GM23248 (cell line): Measurements from ENCODE around the gene TAS2R38. TPM values are rescaled to one million over a fixed set of nuclear protein-coding genes. Genes with fewer than 3 reads are reported as not detected.

Experiments
- DNase-seq: peaks from one replicate; pipeline ENCODE4 v3.0.0-alpha.2; 2015
- H2AFZ ChIP-seq: fragments of 200-600 bp; sonication (generic); 2 replicates; pipeline ENCODE4 v1.6.1; 2016; ENCODE audit warnings: antibody characterized with exemption
- H3F3A ChIP-seq: fragments of 200-600 bp; sonication (generic); 2 replicates; pipeline ENCODE4 v1.6.1; 2016; ENCODE audit warnings: mild to moderate bottlenecking, antibody characterized with exemption, mixed run types; ENCODE audit not compliant: insufficient read depth
- H3K27ac ChIP-seq: fragments of 200-600 bp; sonication (generic); 2 replicates; pipeline ENCODE4 v1.5.1; 2016; ENCODE audit warnings: mild to moderate bottlenecking
- H3K27me3 ChIP-seq: fragments of 200-600 bp; sonication (generic); replicated peaks from 2 replicates; pipeline ENCODE4 v1.6.1; 2016; ENCODE audit warnings: mild to moderate bottlenecking; ENCODE audit not compliant: insufficient read depth
- H3K36me3 ChIP-seq: fragments of 200-600 bp; sonication (generic); 2 replicates; pipeline ENCODE4 v1.6.1; 2016; ENCODE audit warnings: low read depth, mild to moderate bottlenecking
- H3K4me1 ChIP-seq: fragments of 200-600 bp; sonication (generic); 2 replicates; pipeline ENCODE4 v1.6.1; 2016; ENCODE audit warnings: mild to moderate bottlenecking; ENCODE audit not compliant: insufficient read depth
- H3K4me2 ChIP-seq: fragments of 200-600 bp; sonication (generic); one replicate; pipeline ENCODE4 v1.6.1; 2016; ENCODE audit warnings: mild to moderate bottlenecking; ENCODE audit not compliant: unreplicated experiment
- H3K4me3 ChIP-seq: fragments of 200-600 bp; sonication (generic); 2 replicates; pipeline ENCODE4 v1.5.1; 2016; ENCODE audit warnings: mild to moderate bottlenecking
- H3K79me2 ChIP-seq: fragments of 200-600 bp; sonication (generic); 2 replicates; pipeline ENCODE4 v1.6.1; 2016; ENCODE audit warnings: mild to moderate bottlenecking; ENCODE audit not compliant: insufficient read depth
- H3K9ac ChIP-seq: fragments of 200-600 bp; sonication (generic); 2 replicates; pipeline ENCODE4 v1.6.1; 2016; ENCODE audit warnings: mild to moderate bottlenecking
- H3K9me2 ChIP-seq: fragments of 200-600 bp; sonication (generic); 2 replicates; pipeline ENCODE4 v1.6.1; 2016; ENCODE audit warnings: mixed run types, mild to moderate bottlenecking, moderate library complexity; ENCODE audit not compliant: insufficient read depth
- H3K9me3 ChIP-seq: fragments of 200-600 bp; sonication (generic); one replicate; pipeline ENCODE4 v1.6.1; 2017; ENCODE audit warnings: low read depth
- H4K20me1 ChIP-seq: fragments of 200-600 bp; sonication (generic); 2 replicates; pipeline ENCODE4 v1.6.0; 2016; ENCODE audit not compliant: insufficient read depth
- EZH2 ChIP-seq: fragments of 200-600 bp; sonication (generic); IDR thresholded peaks from 2 replicates; pipeline ENCODE4 v1.6.1; 2018; ENCODE audit warnings: antibody characterized with exemption, mild to moderate bottlenecking; ENCODE audit not compliant: insufficient read depth, poor library complexity, severe bottlenecking
- EZH2phosphoT487 ChIP-seq: fragments of 200-600 bp; sonication (generic); IDR thresholded peaks from 2 replicates; pipeline ENCODE4 v1.6.1; 2018; ENCODE audit warnings: antibody characterized with exemption, moderate library complexity, mild to moderate bottlenecking, low read depth; ENCODE audit not compliant: insufficient read depth
- WGBS, 2 experiments: methylation state at CpG; one replicate each; pipeline ENCODE4 v1.1.6; 2015 to 2017; ENCODE audit warnings: low lambda C conversion rate in 2 of 2, low coverage in 1 of 2; ENCODE audit errors: missing lambda C conversion rate in 2 of 2; 5-methylcytosine and 5-hydroxymethylcytosine counted together
- in situ Hi-C: fragments of 300-500 bp; cut with MboI; formaldehyde crosslinking; loops from 2 replicates; pipeline ENCODE4 v1.15.0; 2020
- polyA plus RNA-seq: library from polyadenylated mRNA; unstranded; fragments of >200 nt; fragmentation: Nextera tagmentation; extraction: Ambion mirVana; gene quantifications from 2 replicates; pipeline ENCODE4 v1.2.1, GENCODE V29; 2016
- total RNA-seq: library from RNA; depleted of rRNA; stranded (reverse); fragments of >200 nt; shearing (Covaris generic); gene quantifications from 2 replicates; pipeline ENCODE4 v1.2.3, GENCODE V29; 2014

TAS2R38 gene
- total and polyA plus RNA-seq, 2 experiments from 2014 or later: not detected

- no peak overlapping the region for H3K4me3 ChIP-seq
- no peaks in the 10 kb centered on the region for H3K36me3 ChIP-seq
- no peak overlapping the region for H2AFZ ChIP-seq
- no peaks in the 10 kb centered on the region for H3K79me2 ChIP-seq
- no peaks in the 10 kb centered on the region for H3K9me3 ChIP-seq
- H3K27me3 ChIP-seq: no peaks in the 10 kb centered on the region
- H3K27ac ChIP-seq: no peak overlapping the region
- no peaks in the 10 kb centered on the region for H3K9me2 ChIP-seq
- no peak overlapping the region for H3K9ac ChIP-seq
- H3F3A ChIP-seq: no peaks in the 10 kb centered on the region
- H3K4me1 ChIP-seq: peaks cover 7% of the 10 kb centered on the region
- no peak overlapping the region for H3K4me2 ChIP-seq
- no peak for TF ChIP-seq EZH2phosphoT487
- TF ChIP-seq EZH2: no peak
- no peak for DNase-seq
- in situ Hi-C loops: no loop called here
- 39 to 47% methylated on average over 3 of the region's 3 CpGs for WGBS, 2 experiments
- no peaks in the 10 kb centered on the region for H4K20me1 ChIP-seq
These were observed 37.5 kb upstream of the TAS2R38 start for GRCh38 chr7:142010952-142011548.

- H2AFZ ChIP-seq: no peak overlapping the region
- H3K27ac ChIP-seq: no peak overlapping the region
- H3K9ac ChIP-seq: no peak overlapping the region
- TF ChIP-seq EZH2phosphoT487 (no peak), EZH2 (no peak)
- no peaks in the 10 kb centered on the region for H3K9me3 ChIP-seq
- WGBS, 2 experiments: 13 to 23% methylated on average over 1 of the region's 1 CpG
- no peak for DNase-seq
- H3K9me2 ChIP-seq: no peaks in the 10 kb centered on the region
- no peaks in the 10 kb centered on the region for H3F3A ChIP-seq
- H3K36me3 ChIP-seq: no peaks in the 10 kb centered on the region
- no peaks in the 10 kb centered on the region for H3K79me2 ChIP-seq
- H3K4me1 ChIP-seq: peaks cover 7% of the 10 kb centered on the region
- in situ Hi-C loops: no loop called here
- no peaks in the 10 kb centered on the region for H4K20me1 ChIP-seq
- no peak overlapping the region for H3K4me2 ChIP-seq
- no peaks in the 10 kb centered on the region for H3K27me3 ChIP-seq
- H3K4me3 ChIP-seq: no peak overlapping the region
These were observed 35.6 kb upstream of the TAS2R38 start for GRCh38 chr7:142009187-142009586.

- H2AFZ ChIP-seq: no peak overlapping the region
- H3K9ac ChIP-seq: no peak overlapping the region
- no peak overlapping the region for H3K4me3 ChIP-seq
- H4K20me1 ChIP-seq: no peaks in the 10 kb centered on the region
- peaks cover 6% of the 10 kb centered on the region; the same call in 1 of the 2 replicates for H3K4me1 ChIP-seq
- in situ Hi-C loops: no loop called here
- WGBS, 2 experiments: 49 to 56% methylated on average over 2 of the region's 2 CpGs
- H3K9me2 ChIP-seq: no peaks in the 10 kb centered on the region
- no peak for DNase-seq
- no peak overlapping the region for H3K4me2 ChIP-seq
- H3K27ac ChIP-seq: no peak overlapping the region
- H3F3A ChIP-seq: 0 out of 2 replicates have a peak, but pooled peaks cover 13% of the 10 kb centered on the region
- no peaks in the 10 kb centered on the region for H3K27me3 ChIP-seq
- H3K36me3 ChIP-seq: no peaks in the 10 kb centered on the region
- no peak for TF ChIP-seq EZH2
- no peaks in the 10 kb centered on the region for H3K79me2 ChIP-seq
- H3K9me3 ChIP-seq: no peaks in the 10 kb centered on the region
These were observed 33.0 kb upstream of the TAS2R38 start for GRCh38 chr7:142006577-142006976.

- TF ChIP-seq EZH2phosphoT487: no peak
- no peak for TF ChIP-seq EZH2
- peak; percentile 30 for DNase-seq
These were observed 28.6 kb upstream of the TAS2R38 start for GRCh38 chr7:142002179-142002578.

More at GRCh38 chr7:142002179-142002578, 28.6 kb upstream of the TAS2R38 start:
- no peak overlapping the region for H2AFZ ChIP-seq
- H3K27me3 ChIP-seq: no peaks in the 10 kb centered on the region
- H3K9me2 ChIP-seq: no peaks in the 10 kb centered on the region
- peaks cover 25% of the 10 kb centered on the region; the same call in 1 of the 2 replicates for H3F3A ChIP-seq
- H3K9me3 ChIP-seq: no peaks in the 10 kb centered on the region
- H3K27ac ChIP-seq: peak overlapping the region; percentile 31
- H3K79me2 ChIP-seq: no peaks in the 10 kb centered on the region
- no peaks in the 10 kb centered on the region for H4K20me1 ChIP-seq
- H3K4me3 ChIP-seq: no peak overlapping the region
- no peaks in the 10 kb centered on the region for H3K36me3 ChIP-seq
- peaks cover 16% of the 10 kb centered on the region for H3K4me1 ChIP-seq
- no peak overlapping the region for H3K9ac ChIP-seq
- peak overlapping the region; percentile 2 for H3K4me2 ChIP-seq
- in situ Hi-C loops: no loop called here
- 43 to 50% methylated on average over 1 of the region's 1 CpG for WGBS, 2 experiments
